Measurements from ENCODE around the gene SF3B1.

The SF3B1 gene

DNA sequence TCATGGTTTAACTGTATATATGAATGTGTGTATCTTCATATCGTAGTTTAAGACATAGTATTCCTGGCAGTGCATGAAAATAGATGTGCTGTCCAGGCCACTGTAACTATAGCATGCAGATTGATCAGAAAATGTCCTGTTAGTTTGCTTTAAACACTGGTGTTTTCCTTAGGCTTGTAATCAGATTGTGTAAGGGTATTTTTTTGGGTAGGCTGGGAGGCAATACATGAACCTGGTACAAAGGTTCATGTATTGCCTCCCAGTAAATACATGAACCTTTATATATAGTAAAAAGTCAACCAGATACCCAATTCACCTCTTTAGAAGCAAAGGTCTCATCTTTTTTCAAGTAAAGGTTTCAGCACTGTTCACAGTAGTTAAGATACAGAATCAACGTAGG, 20.1 kb upstream of the SF3B1 start:
- H3K9ac ChIP-seq (ENCODE audit: low read length): no peak overlapping the region
- no peak for DNase-seq
- no peak overlapping the region for H2AFZ ChIP-seq (ENCODE audit: low read length)
- H3F3A ChIP-seq (ENCODE audit: insufficient read depth, low read length): 0 out of 2 replicates have a peak, but pooled peaks cover 12% of the 10 kb centered on the region
- H3K9me2 ChIP-seq (replicated peaks; ENCODE audit: insufficient read depth, low read length): no peaks in the 10 kb centered on the region
- no peaks in the 10 kb centered on the region for H3K27me3 ChIP-seq (replicated peaks; ENCODE audit: insufficient read depth, low read length)
- H3K9me3 ChIP-seq (replicated peaks; ENCODE audit: insufficient read depth, low read length): no peaks in the 10 kb centered on the region
- peaks cover 11% of the 10 kb centered on the region; the same call in 1 of the 2 replicates for H3K4me1 ChIP-seq (ENCODE audit: low read length)
- peak overlapping the region; percentile 87 for H3K4me3 ChIP-seq (ENCODE audit: low read length)
- H3K79me2 ChIP-seq (ENCODE audit: low read length): peaks cover 61% of the 10 kb centered on the region
- no peak overlapping the region for H3K27ac ChIP-seq (ENCODE audit: low read length)
- no peaks in the 10 kb centered on the region for H4K20me1 ChIP-seq (ENCODE audit: insufficient read depth, low read length)
- peak overlapping the region; percentile 81 for H3K4me2 ChIP-seq (ENCODE audit: low read depth, low read length)
- no peaks in the 10 kb centered on the region for H3K36me3 ChIP-seq (replicated peaks; ENCODE audit: insufficient read depth, low read length)
- TF ChIP-seq EZH2 (optimal IDR thresholded peaks at IDR 0.05; ENCODE audit: low read depth, low read length) (no peak), EZH2phosphoT487 (IDR thresholded peaks at IDR 0.05; ENCODE audit: low read length) (no peak)
- TF ChIP-seq, protein P1, sequence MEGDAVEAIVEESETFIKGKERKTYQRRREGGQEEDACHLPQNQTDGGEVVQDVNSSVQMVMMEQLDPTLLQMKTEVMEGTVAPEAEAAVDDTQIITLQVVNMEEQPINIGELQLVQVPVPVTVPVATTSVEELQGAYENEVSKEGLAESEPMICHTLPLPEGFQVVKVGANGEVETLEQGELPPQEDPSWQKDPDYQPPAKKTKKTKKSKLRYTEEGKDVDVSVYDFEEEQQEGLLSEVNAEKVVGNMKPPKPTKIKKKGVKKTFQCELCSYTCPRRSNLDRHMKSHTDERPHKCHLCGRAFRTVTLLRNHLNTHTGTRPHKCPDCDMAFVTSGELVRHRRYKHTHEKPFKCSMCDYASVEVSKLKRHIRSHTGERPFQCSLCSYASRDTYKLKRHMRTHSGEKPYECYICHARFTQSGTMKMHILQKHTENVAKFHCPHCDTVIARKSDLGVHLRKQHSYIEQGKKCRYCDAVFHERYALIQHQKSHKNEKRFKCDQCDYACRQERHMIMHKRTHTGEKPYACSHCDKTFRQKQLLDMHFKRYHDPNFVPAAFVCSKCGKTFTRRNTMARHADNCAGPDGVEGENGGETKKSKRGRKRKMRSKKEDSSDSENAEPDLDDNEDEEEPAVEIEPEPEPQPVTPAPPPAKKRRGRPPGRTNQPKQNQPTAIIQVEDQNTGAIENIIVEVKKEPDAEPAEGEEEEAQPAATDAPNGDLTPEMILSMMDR (IDR thresholded peaks at IDR 0.05; ENCODE audit: low read length): no peak

DNA sequence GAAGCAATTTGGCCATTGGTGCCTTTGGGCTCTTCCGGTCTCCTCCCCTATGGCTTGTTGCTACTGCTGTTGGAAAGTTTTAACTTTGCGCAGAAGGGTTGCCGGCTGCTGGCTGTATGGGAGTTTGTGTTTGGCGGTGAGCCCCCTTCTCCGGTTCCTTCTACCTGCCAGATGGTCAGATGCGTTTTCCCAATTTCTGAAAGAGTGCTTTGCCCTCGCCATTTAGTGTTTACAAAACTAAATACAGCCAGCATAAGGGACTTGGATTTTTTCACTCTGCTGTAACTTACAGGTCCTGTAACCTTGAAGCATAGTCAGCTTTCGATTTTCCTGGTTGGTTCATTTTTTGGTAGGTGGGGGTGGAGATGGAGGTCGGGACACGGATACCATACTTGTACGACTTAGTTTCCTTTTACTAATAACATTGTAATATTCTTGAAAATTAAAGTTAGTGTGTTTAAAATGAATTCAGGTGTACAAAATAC, 19.1 kb upstream of the SF3B1 start:
- peak; percentile 17 for DNase-seq
- Histone ChIP-seq H3K4me2 (ENCODE audit: low read depth, low read length) (peak overlapping the region; percentile 81), H3K9me3 (replicated peaks; ENCODE audit: insufficient read depth, low read length) (no peaks in the 10 kb centered on the region), H3K9me2 (replicated peaks; ENCODE audit: insufficient read depth, low read length) (no peaks in the 10 kb centered on the region), H3K27ac (ENCODE audit: low read length) (peak overlapping the region; percentile 87), H4K20me1 (ENCODE audit: insufficient read depth, low read length) (no peaks in the 10 kb centered on the region), H3K36me3 (replicated peaks; ENCODE audit: insufficient read depth, low read length) (no peaks in the 10 kb centered on the region), H3K79me2 (ENCODE audit: low read length) (peaks cover 51% of the 10 kb centered on the region), H3K4me1 (ENCODE audit: low read length) (peaks cover 11% of the 10 kb centered on the region; the same call in 1 of the 2 replicates), H3F3A (ENCODE audit: insufficient read depth, low read length) (0 out of 2 replicates have a peak, but pooled peaks cover 12% of the 10 kb centered on the region), H3K9ac (ENCODE audit: low read length) (peak overlapping the region; percentile 93), H3K27me3 (replicated peaks; ENCODE audit: insufficient read depth, low read length) (no peaks in the 10 kb centered on the region), H3K4me3 (ENCODE audit: low read length) (peak overlapping the region; percentile 87), H2AFZ (ENCODE audit: low read length) (peak overlapping the region; percentile 66)
- TF ChIP-seq EZH2 (optimal IDR thresholded peaks at IDR 0.05; ENCODE audit: low read depth, low read length) (no peak), EZH2phosphoT487 (IDR thresholded peaks at IDR 0.05; ENCODE audit: low read length) (no peak)
- TF ChIP-seq, protein P1 (IDR thresholded peaks at IDR 0.05; ENCODE audit: low read length): no peak

DNA sequence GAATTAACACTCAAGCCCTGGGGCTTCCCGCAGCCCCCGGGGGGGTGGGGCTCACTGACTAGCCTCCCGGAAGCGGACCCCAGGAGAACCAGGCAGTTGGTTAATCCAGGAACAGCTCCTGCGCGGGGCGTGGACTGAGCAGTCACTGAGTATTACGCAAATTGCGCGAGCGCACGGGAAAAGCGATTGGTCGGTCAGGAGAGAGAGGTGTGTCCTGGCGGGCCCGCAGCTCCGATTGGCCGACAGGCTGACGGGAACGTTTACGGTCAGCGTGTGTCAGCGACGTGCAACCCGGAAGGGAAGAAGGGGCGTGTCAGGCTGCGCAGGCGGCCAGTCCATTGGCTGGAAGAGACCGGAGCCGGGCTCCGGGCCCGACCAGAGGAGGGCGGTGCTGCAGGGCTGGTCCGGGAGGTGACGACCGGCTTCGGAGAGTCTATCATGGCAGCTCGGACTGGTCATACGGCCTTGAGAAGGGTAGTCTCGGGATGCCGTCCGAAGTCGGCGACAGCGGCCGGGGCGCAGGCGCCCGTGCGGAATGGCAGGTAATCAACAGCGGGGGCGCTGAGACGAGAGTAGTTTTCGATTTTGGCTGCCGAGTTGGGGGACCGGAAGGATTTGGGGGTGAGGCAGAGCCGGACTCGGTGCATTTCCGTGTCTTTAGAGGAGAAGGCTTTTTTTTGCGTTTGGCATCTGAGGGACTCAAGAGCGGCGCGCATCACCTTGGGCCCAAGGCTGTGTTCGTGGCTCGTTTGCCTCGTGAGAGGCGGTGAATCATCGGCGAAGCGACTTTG, 18.5 kb upstream of the SF3B1 start, which contains the start of gene COQ10B:
Gene COQ10B (plus strand): TSS at position 430 of the 791 bp plus-strand sequence. CDS start 9 bp downstream, at position 439.
- Histone ChIP-seq H3K36me3 (replicated peaks; ENCODE audit: insufficient read depth, low read length) (no peaks in the 10 kb centered on the region), H3K27ac (ENCODE audit: low read length) (peak within 1 kb of the TSS; percentile 87), H4K20me1 (ENCODE audit: insufficient read depth, low read length) (no peaks in the 10 kb centered on the region), H3F3A (ENCODE audit: insufficient read depth, low read length) (0 out of 2 replicates have a peak, but pooled peaks cover 12% of the 10 kb centered on the region), H3K9me2 (replicated peaks; ENCODE audit: insufficient read depth, low read length) (no peaks in the 10 kb centered on the region), H3K4me1 (ENCODE audit: low read length) (peaks cover 11% of the 10 kb centered on the region; the same call in 1 of the 2 replicates), H3K4me3 (ENCODE audit: low read length) (peak within 1 kb of the TSS; percentile 87), H3K79me2 (ENCODE audit: low read length) (peaks cover 45% of the 10 kb centered on the region), H3K9me3 (replicated peaks; ENCODE audit: insufficient read depth, low read length) (no peaks in the 10 kb centered on the region), H3K27me3 (replicated peaks; ENCODE audit: insufficient read depth, low read length) (no peaks in the 10 kb centered on the region), H3K4me2 (ENCODE audit: low read depth, low read length) (peak within 1 kb of the TSS; percentile 89), H3K9ac (ENCODE audit: low read length) (peak within 1 kb of the TSS; percentile 93), H2AFZ (ENCODE audit: low read length) (peak within 1 kb of the TSS; percentile 75)
- no peak for TF ChIP-seq EZH2 (optimal IDR thresholded peaks at IDR 0.05; ENCODE audit: low read depth, low read length)
- TF ChIP-seq, protein P1 (IDR thresholded peaks at IDR 0.05; ENCODE audit: low read length): peak; percentile 21; the same call in 1 of the 2 replicates
- TF ChIP-seq EZH2phosphoT487 (IDR thresholded peaks at IDR 0.05; ENCODE audit: low read length): no peak
- peak; percentile 99 for DNase-seq

Measured in MM.1S (cell line).